Memory B cell (primary cell): ENCODE data around the gene MGARP.

Experiments
- ATAC-seq: fragments of 150-1000 bp; cut with Tn5 transposase; 2 replicates; pipeline ENCODE4 v1.10.0; 2021; ENCODE audit warnings: low read depth, mild to moderate bottlenecking, moderate library complexity
- DNase-seq, 2 donors: peaks; one replicate each; pipeline ENCODE4 v3.0.0; 2022; ENCODE audit warnings: low spot score in 2 of 2
- H3K27ac Mint-ChIP-seq: one replicate; pipeline ENCODE4 v1.8.0; 2022; ENCODE audit warnings: mild to moderate bottlenecking, moderate library complexity, mixed read lengths
- H3K27me3 Mint-ChIP-seq: one replicate; pipeline ENCODE4 v1.8.0; 2022; ENCODE audit warnings: mixed read lengths
- H3K36me3 Mint-ChIP-seq: one replicate; pipeline ENCODE4 v1.8.0; 2022; ENCODE audit warnings: mild to moderate bottlenecking, mixed read lengths
- H3K4me1 Mint-ChIP-seq: one replicate; pipeline ENCODE4 v1.8.0; 2022; ENCODE audit warnings: mixed read lengths
- H3K4me3 Mint-ChIP-seq: one replicate; pipeline ENCODE4 v1.8.0; 2022; ENCODE audit warnings: mild to moderate bottlenecking, moderate library complexity, mixed read lengths
- H3K9me3 Mint-ChIP-seq: one replicate; pipeline ENCODE4 v1.8.0; 2022; ENCODE audit warnings: mixed read lengths

Gene MGARP

DNA sequence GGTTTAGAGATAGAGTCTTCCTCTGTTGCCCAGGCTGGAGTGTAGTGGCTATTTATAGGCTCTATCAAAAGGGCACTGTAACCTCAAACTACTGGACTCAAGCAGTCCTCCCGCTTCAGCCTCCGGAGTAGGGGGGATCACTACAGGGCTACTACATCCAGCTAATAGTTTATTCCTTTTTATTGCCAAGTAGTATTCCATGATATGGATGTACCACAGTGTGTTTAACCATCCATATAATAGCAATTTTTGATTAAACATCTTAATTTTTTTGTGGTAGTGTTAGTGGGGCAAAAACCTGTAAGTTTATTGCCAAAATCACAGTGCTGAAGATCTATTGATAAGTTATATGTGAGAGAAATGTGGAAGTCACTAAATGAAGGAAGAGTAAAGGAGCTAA lies 24.9 kb upstream of the MGARP start:
- ATAC-seq: no peak
- H3K36me3 Mint-ChIP-seq: peaks cover 13% of the 10 kb centered on the region
- H3K4me1 Mint-ChIP-seq: peaks cover 31% of the 10 kb centered on the region
- peak overlapping the region; percentile 45 for H3K27ac Mint-ChIP-seq
- peaks cover 2% of the 10 kb centered on the region for H3K9me3 Mint-ChIP-seq
- no peak overlapping the region for H3K4me3 Mint-ChIP-seq
- DNase-seq: no peak
- H3K27me3 Mint-ChIP-seq: no peaks in the 10 kb centered on the region

DNA sequence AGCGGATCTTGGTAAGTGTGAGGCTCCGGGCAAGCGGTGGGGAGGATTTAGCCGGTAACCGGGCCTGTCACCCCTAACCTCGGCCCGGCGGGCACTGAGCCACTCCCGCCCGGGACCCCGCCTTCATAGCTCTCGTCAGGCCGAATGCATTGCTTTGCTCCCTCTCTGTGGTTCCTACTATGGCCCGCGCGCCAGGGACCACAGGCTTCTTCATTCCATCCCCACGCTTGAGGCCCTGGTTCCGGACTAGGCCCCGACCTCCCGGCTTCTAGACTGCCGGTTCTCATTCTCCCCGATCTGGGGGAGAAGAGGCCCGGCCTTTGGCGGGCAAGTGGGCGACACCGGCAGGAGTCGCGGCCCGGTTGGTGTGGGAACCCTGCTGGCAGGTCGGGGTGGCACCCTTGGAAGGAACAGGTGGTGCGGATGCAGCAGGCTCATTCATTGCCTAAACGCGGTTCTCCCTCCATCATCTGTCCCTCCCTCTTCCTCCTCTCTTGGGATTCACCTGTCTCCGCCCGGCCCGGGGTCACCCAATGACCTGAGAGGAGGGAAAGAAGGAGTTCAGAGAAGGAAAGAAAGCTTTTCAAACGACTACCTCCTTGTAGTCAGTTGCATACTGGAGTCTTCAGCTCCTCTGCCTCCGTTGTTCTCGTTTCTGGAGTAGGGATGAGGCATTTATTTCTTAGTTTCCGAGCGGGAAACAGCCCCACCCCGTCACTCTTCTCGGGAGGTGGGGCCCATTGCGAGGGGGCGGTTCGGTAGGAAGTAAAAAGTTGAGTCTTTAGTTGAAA lies 22.0 kb upstream of the MGARP start, which contains the start of gene NDUFC1:
Gene NDUFC1 (minus strand): TSS at position 657 of the 791 bp plus-strand sequence. CDS start 6,679 bp downstream, outside the sequence.
- Mint-ChIP-seq H3K36me3 (peaks cover 11% of the 10 kb centered on the region), H3K4me1 (peaks cover 25% of the 10 kb centered on the region), H3K4me3 (peak within 1 kb of the TSS; percentile 98), H3K9me3 (peaks cover 2% of the 10 kb centered on the region), H3K27ac (peak within 1 kb of the TSS; percentile 99), H3K27me3 (no peaks in the 10 kb centered on the region)
- ATAC-seq: peak; percentile 57
- peak; percentile 66 to 73 for DNase-seq

DNA sequence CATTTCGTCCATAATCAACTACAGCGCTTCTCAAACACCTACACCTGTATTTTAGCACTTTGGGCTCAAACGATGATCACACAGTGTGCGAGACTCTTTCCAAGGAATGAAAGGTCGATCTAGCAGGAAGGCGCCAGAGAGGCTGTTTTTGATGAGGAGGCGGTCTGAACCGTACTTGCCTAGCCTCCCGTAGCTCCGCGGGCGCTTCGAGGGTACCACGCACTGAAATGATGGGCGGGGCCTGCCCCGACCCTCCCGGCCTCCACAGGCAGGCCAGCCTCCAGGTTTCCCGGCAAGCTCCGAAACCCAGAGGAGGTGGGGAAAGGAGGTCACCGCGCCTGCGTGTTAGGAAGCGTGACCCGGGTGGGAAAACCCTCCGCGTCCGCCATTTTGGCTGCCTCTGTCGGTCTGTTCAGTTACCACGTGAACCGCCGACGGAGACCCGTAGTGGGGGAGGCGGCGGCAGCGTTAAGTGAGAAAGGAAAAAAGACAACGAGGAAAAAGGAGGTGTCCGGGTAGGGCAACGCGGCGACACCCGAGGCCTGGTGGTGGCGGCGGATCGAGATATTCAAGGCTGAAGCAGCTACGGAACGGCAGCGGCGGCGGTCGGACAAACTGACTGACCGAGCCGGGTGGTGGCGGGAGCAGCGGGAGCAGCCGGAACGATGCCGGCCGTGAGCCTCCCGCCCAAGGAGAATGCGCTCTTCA lies 21.2 kb upstream of the MGARP start, which contains the start of gene NAA15:
Gene NAA15 (plus strand): TSS at position 393 of the 708 bp plus-strand sequence. CDS start 273 bp downstream, at position 666.
- peak; percentile 80 for ATAC-seq
- H3K4me1 Mint-ChIP-seq: peaks cover 19% of the 10 kb centered on the region
- H3K36me3 Mint-ChIP-seq: peaks cover 11% of the 10 kb centered on the region
- peak within 1 kb of the TSS; percentile 99 for H3K27ac Mint-ChIP-seq
- H3K9me3 Mint-ChIP-seq: peaks cover 2% of the 10 kb centered on the region
- peak; percentile 87 to 94 for DNase-seq
- H3K27me3 Mint-ChIP-seq: no peaks in the 10 kb centered on the region
- peak within 1 kb of the TSS; percentile 98 for H3K4me3 Mint-ChIP-seq

DNA sequence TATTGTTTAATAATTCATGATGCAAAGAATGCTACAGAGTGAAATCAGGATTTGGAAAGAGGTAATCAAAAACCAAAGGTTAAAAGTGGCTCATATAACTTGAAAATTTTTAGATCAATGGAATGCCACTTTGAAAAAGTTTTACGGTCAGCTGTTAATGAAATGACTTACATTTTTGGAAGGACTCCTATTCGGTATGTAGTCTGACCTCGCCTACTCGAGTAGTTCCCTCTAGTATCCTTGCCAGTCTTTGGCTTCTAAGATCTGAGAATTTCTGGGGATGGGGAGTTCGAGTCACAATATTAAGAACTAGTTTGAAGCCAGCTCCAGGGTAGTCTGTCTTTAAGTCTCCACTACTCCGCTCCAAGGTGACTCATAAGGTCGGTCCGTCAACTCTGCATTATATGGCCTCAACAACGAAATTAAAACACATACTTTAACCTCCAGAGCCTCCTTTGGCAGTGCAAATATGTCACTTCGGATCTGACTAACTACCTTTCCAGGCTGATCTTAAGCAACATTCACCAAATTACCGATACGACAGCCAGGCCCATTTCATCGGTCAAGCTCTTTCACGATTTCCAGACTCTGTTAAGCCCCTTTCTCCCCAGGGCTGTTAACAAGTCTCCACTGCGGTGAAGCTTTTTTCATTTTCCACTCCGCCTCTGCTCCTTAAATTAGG lies 20.5 kb upstream of the MGARP start:
- Mint-ChIP-seq H3K9me3 (peaks cover 2% of the 10 kb centered on the region), H3K27me3 (no peaks in the 10 kb centered on the region), H3K36me3 (peaks cover 9% of the 10 kb centered on the region), H3K4me3 (peak overlapping the region; percentile 98), H3K4me1 (peaks cover 23% of the 10 kb centered on the region), H3K27ac (peak overlapping the region; percentile 99)
- ATAC-seq: no peak
- no peak for DNase-seq

DNA sequence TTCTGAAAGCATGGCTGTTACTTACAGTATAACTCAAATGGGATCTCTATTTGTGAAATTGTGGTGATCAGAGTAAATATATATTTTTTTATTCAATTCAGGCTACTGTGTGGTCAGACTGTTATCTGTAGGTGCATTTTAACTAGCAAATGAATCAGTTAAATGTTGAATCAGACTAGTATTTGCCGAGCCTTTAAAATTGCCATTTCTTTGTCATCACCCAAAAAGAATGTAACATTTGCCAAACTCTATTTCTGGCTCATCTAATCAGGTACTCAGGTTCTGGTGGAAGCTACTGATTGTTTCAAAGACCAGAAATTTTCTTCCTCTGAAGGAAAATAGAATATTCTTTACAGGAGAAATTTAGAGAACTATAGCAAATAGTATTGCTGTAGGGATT lies 19.5 kb upstream of the MGARP start:
- Mint-ChIP-seq H3K9me3 (no peaks in the 10 kb centered on the region), H3K27ac (no peak overlapping the region), H3K27me3 (no peaks in the 10 kb centered on the region), H3K4me1 (peaks cover 20% of the 10 kb centered on the region), H3K36me3 (peaks cover 4% of the 10 kb centered on the region), H3K4me3 (no peak overlapping the region)
- ATAC-seq (no peak), DNase-seq (no peak)

DNA sequence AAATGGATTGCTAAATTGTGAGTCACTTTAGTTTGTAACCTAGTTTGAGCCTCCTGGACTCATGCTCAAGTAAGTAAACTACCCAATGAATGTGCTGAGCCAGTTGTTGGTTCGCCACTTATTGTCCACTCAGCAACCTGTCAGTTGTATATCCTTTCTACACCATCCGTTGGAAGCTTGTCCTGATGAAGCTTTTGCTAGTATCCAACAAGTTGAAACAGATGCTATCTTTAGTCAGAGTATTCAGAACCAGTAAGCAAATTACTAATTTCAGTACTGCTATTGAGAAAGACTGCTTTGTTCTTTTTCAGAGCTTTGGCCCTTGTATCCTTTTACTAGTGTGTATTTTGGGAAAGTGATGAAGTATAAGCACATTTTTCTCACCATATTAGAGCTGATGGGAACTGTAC lies 17.0 kb upstream of the MGARP start:
- no peak overlapping the region for H3K27ac Mint-ChIP-seq
- H3K4me3 Mint-ChIP-seq: no peak overlapping the region
- H3K27me3 Mint-ChIP-seq: no peaks in the 10 kb centered on the region
- H3K9me3 Mint-ChIP-seq: no peaks in the 10 kb centered on the region
- ATAC-seq: no peak
- DNase-seq: no peak
- peaks cover 4% of the 10 kb centered on the region for H3K36me3 Mint-ChIP-seq
- H3K4me1 Mint-ChIP-seq: peaks cover 14% of the 10 kb centered on the region

DNA sequence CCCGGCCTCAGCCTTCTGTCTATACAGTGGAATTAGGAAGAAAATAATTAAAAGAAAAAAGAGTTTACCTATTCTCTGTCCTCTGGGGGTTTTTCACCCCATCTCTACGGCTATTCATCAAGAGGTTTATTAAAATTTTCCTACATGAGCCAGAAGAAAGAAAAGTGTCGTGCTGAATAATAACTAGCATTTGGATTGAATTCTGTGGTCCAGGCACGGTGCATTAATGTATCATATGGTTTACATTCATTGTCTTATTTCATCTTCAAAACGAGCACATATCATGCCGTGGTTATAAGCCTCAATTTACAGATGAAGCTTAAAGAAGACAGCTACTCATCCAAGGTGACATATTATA lies 15.9 kb upstream of the MGARP start:
- Mint-ChIP-seq H3K4me3 (peak overlapping the region; percentile 94), H3K27ac (peak overlapping the region; percentile 98), H3K36me3 (peaks cover 2% of the 10 kb centered on the region), H3K9me3 (no peaks in the 10 kb centered on the region), H3K4me1 (peaks cover 12% of the 10 kb centered on the region), H3K27me3 (no peaks in the 10 kb centered on the region)
- DNase-seq: no peak
- ATAC-seq: no peak

DNA sequence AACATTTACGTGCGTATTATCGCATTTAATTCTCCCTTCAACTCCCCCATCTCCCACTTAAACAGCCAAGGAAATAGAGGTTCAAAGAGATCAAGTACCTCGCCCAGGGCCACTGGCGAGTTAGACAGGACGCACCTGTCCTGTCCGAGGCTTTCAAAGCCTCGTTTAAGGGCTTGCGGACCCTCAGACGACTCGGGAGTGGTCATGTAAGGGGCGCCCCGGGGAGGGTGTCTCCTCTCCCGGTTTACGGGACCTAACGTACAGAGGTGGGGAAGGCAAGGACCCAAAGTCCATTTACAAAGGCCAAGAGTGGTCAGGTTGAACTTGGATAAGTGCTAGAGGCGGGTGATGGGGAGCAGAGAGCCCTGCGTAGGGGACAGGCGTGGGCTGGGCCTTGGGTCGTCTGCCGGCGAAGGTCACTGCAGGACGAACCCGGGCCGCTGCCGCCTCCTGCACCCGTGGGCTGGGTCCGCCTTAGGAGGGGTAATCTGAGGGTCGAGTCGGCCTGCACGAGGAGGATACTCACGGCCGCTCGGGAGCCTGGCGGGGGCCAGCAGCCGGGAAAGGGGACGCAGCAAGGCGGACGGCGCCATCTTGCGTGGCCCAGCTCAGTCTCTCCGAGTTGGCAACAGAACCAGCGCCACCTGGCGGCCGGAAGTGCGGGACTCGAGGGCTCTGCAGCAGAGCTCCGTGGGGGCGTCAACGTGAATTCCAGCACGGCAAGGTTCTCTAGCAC lies 15.3 kb upstream of the MGARP start:
- Mint-ChIP-seq H3K36me3 (peaks cover 2% of the 10 kb centered on the region), H3K4me1 (peaks cover 8% of the 10 kb centered on the region), H3K27ac (peak overlapping the region; percentile 98), H3K9me3 (no peaks in the 10 kb centered on the region), H3K27me3 (no peaks in the 10 kb centered on the region), H3K4me3 (peak overlapping the region; percentile 94)
- DNase-seq (peak; percentile 98 to 100), ATAC-seq (peak; percentile 95)

DNA sequence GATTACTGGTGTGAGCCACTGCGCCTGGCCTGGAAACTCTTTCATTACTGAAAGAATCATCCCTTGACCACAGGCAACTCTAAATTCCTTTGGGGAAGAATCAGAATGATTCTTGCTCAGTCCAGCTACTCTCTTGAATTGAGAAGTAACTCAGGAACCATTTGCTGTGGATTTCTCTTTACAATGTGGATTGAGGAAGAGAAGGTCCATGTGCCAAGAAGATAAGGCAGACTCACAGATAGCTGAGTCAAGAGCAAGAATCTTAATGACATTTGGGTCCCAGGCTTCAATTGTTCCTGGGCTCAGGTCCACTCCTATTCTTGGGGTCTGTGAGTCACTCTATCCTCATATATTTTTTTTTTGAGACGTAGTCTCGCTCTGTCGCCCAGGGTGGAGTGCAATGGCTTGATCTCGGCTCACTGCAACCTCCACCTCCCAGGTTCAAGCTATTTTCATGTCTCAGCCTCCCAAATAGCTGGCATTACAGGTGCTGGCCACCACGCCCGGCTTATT lies 6.2 kb upstream of the MGARP start:
- H3K9me3 Mint-ChIP-seq: peaks cover 3% of the 10 kb centered on the region
- peaks cover 18% of the 10 kb centered on the region for H3K36me3 Mint-ChIP-seq
- no peak for ATAC-seq
- DNase-seq: no peak
- H3K27me3 Mint-ChIP-seq: no peaks in the 10 kb centered on the region
- no peak overlapping the region for H3K27ac Mint-ChIP-seq
- no peak overlapping the region for H3K4me3 Mint-ChIP-seq
- H3K4me1 Mint-ChIP-seq: no peaks in the 10 kb centered on the region

DNA sequence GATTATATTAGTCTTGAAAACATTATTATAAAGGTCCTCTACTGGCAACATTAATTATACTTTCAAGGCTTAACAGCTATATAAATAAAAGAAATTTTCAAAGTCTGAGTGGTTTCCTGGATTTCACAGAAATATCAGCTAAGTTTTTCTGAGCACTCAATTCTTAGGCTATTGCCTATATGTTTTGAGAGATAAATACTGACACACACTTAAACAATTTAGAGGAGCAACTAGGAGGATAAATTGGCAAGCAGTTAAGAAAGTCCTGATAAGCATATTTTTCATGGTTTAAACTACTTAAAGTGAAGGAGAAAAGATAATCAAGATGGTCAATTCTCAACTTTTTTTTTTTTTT lies 2.7 kb upstream of the MGARP start:
- Mint-ChIP-seq H3K4me3 (no peak overlapping the region), H3K9me3 (peaks cover 3% of the 10 kb centered on the region), H3K4me1 (peaks cover 11% of the 10 kb centered on the region), H3K36me3 (peaks cover 10% of the 10 kb centered on the region), H3K27ac (no peak overlapping the region), H3K27me3 (peaks cover 8% of the 10 kb centered on the region)
- DNase-seq: no peak
- ATAC-seq: no peak

DNA sequence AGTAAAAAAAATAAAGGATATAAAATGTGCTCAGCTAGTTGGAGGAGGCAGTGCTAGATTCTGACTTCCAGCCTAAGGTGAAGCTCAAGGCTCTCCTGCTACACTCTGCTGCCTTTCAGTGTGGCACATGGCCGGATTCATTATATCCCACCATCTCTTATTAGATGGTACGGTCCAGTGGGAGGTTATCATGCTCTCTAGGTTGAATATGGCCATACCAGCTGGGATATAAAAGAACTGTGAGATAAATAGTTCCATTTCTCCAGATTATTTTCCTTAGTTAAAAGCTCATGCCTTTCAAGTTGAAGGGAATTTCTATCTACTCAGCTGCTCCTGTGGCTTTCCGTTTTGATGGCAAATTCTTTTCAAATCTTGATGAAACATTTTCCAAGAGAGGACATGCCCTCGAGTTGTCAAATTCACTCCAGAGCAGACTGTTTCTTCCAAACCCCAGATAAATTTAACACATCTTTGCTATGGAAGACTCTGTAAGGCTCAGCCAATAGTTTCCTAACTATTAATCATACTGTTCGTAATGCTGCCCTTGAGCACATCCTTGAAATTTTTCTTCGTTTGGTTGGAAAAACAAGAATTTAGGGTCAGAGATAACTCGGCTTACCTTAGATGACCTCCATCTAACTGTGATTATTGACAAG lies 2.2 kb upstream of the MGARP start:
- Mint-ChIP-seq H3K27ac (no peak overlapping the region), H3K27me3 (peaks cover 8% of the 10 kb centered on the region), H3K4me1 (peaks cover 11% of the 10 kb centered on the region), H3K36me3 (peaks cover 8% of the 10 kb centered on the region), H3K9me3 (peaks cover 3% of the 10 kb centered on the region), H3K4me3 (no peak overlapping the region)
- ATAC-seq (no peak), DNase-seq (no peak)

DNA sequence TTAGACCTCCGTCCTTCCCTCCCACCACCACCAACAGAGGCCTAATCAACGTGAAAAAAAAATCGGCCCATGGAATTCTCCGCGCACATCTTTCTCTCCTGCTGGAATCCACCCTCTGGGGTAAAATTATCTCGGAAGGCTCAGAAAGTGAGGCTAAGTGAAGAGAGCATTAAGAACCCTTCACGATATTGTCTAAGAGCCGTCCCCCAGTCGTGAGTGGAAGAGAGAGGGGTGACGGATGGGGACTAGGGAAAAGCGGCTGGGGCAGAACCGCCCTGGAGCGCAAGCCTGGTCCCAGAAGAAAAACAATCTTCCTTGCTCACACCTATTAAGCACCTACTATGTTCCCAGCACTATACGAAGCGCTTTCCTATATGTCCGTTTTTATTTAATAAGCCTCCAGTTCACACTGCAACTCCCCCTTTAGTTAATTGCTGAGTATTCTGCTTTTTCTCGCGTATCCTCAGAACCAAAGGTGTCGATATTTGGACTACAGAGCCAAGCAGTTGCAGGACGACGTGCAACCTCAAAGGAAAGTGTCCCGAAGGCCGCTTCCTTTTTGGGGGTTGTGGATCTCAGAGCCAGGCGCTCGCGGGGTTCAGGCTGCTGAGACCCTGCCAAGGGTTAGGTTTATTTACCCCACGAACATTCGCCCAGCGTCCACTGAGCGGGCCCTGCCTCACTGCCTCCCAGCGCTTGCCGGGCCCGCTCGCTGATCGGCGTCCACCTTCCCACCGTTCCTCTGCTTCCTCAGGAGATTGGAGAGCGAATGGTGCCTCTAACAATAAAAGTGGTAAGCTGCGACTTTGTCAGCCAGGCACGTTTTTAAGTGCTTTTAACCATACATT lies 889 bp downstream of the MGARP start:
- peak in 1 of 2 donors; percentile 24 for DNase-seq
- H3K27me3 Mint-ChIP-seq: peaks cover 14% of the 10 kb centered on the region
- H3K4me3 Mint-ChIP-seq: peak overlapping the region; percentile 78
- H3K4me1 Mint-ChIP-seq: peaks cover 11% of the 10 kb centered on the region
- peaks cover 2% of the 10 kb centered on the region for H3K36me3 Mint-ChIP-seq
- peak; percentile 36 for ATAC-seq
- H3K27ac Mint-ChIP-seq: no peak overlapping the region
- H3K9me3 Mint-ChIP-seq: no peaks in the 10 kb centered on the region
